ENCODE data around the gene ITGBL1.

ITGBL1 gene

GRCh38 chr13:101639711-101640110 lies 187.2 kb downstream of the ITGBL1 start:
- CTCF ChIA-PET = no interaction called here

GRCh38 chr13:101640788-101641400 lies 188.4 kb downstream of the ITGBL1 start:
- ChIA-PET CTCF (no interaction called here), POLR2A (no interaction called here)
- Histone ChIP-seq H3K9me3 (ENCODE audit: control insufficient read depth, insufficient read depth, low read depth, low read length) (no peaks in the 10 kb centered on the region), H3K4me1 (ENCODE audit: control insufficient read depth, insufficient read depth, low read length) (no peaks in the 10 kb centered on the region), H3K27ac (ENCODE audit: extremely low read depth, low read depth, low read length) (no peak overlapping the region), H3K4me3 (ENCODE audit: low read depth, low read length) (no peak overlapping the region), H3K36me3 (ENCODE audit: control insufficient read depth in 2 of 2, insufficient read depth in 1 of 2, low read length in 2 of 2) (no peaks in the 10 kb centered on the region)
- no peak for TF ChIP-seq ZNF670 (tag by site-specific recombination; IDR thresholded peaks at IDR 0.05; ENCODE audit: low read depth)
- no peak for TF ChIP-seq ZNF501 (tag by site-specific recombination; IDR thresholded peaks at IDR 0.05)
- no peak for TF ChIP-seq ZNF518A (tag by site-specific recombination; conservative IDR thresholded peaks at IDR 0.05; ENCODE audit: low read depth)
- no peak for TF ChIP-seq ZNF600 (tag by site-specific recombination; IDR thresholded peaks at IDR 0.05)
- no peak for TF ChIP-seq ZNF639 (tag by site-specific recombination; IDR thresholded peaks at IDR 0.05)
- TF ChIP-seq ZNF148 (tag by site-specific recombination; IDR thresholded peaks at IDR 0.05; ENCODE audit: borderline replicate concordance) = no peak
- no peak for TF ChIP-seq GLI4 (tag by site-specific recombination; IDR thresholded peaks at IDR 0.05)
- TF ChIP-seq ZNF76 (tag by site-specific recombination; IDR thresholded peaks at IDR 0.05; ENCODE audit: borderline replicate concordance, low read depth) = no peak

More at GRCh38 chr13:101639711-101640110, 187.2 kb downstream of the ITGBL1 start:
- H3K27ac ChIP-seq (ENCODE audit: extremely low read depth, low read depth, low read length) = no peak overlapping the region
- no peaks in the 10 kb centered on the region for H3K9me3 ChIP-seq (ENCODE audit: control insufficient read depth, insufficient read depth, low read depth, low read length)
- POLR2A ChIA-PET = no interaction called here
- H3K4me3 ChIP-seq (ENCODE audit: low read depth, low read length) = no peak overlapping the region
- TF ChIP-seq KLF16 (tag by site-specific recombination; IDR thresholded peaks at IDR 0.05) = no peak
- TF ChIP-seq ZNF555 (tag by site-specific recombination; conservative IDR thresholded peaks at IDR 0.05) = no peak
- no peak for TF ChIP-seq ZNF239 (tag by site-specific recombination; IDR thresholded peaks at IDR 0.05)
- TF ChIP-seq ZNF354C (tag by site-specific recombination; IDR thresholded peaks at IDR 0.05; ENCODE audit: borderline replicate concordance, low read depth) = no peak
- no peak for TF ChIP-seq GLIS1 (tag by site-specific recombination; IDR thresholded peaks at IDR 0.05)
- H3K4me1 ChIP-seq (ENCODE audit: control insufficient read depth, insufficient read depth, low read length) = no peaks in the 10 kb centered on the region
- H3K36me3 ChIP-seq (ENCODE audit: control insufficient read depth in 2 of 2, insufficient read depth in 1 of 2, low read length in 2 of 2) = no peaks in the 10 kb centered on the region

All from HEK293 (cell line).